ENCODE results near the gene GRSF1.

- TF ChIP-seq POLR2A (IDR thresholded peaks at IDR 0.05; ENCODE audit: low read length) (no peak), GATA1 (IDR thresholded peaks at IDR 0.05; ENCODE audit: low read depth, low read length) (no peak)
Observed at GRCh38 chr4:70849291-70849690, 9.6 kb upstream of the GRSF1 start.

All from erythroblast (primary cell).